Activated T-cell treated with anti-CD3 and anti-CD28 coated beads, Interleukin-2, amount 50 U/mL, for 72 hours (primary cell): ENCODE data around the gene INS. TPM values are rescaled to one million over a fixed set of nuclear protein-coding genes. Genes with fewer than 3 reads are reported as not detected.
A peak's percentile ranks its signal among the peaks of the same experiment; 100 is the strongest.
"Not testable (repeated sequence)": the region's sequence is repeated elsewhere in the genome, so short reads cannot be mapped to it uniquely, and the experiment has no call there.

Source experiments
- ATAC-seq, 2 donors: fragments of 150-1000 bp; cut with Tn5 transposase; replicated peaks in 1 of 2; 2 replicates each; pipeline ENCODE4 v1.10.0; 2021; ENCODE audit warnings: moderate library complexity in 2 of 2, mild to moderate bottlenecking in 1 of 2
- DNase-seq, 2 donors: peaks; one replicate each; pipeline ENCODE4 v3.0.0; 2021 to 2022; ENCODE audit warnings: mixed read lengths in 1 of 2
- H3K27ac Mint-ChIP-seq: one replicate; pipeline ENCODE4 v1.8.0; 2022; ENCODE audit warnings: mild to moderate bottlenecking, moderate library complexity, mixed read lengths
- H3K27me3 Mint-ChIP-seq: one replicate; pipeline ENCODE4 v1.8.0; 2022; ENCODE audit warnings: low read depth, mixed read lengths
- H3K36me3 Mint-ChIP-seq, 2 donors: one replicate each; pipeline ENCODE4 v1.8.0; 2022; ENCODE audit warnings: mixed read lengths in 2 of 2, mild to moderate bottlenecking in 1 of 2; ENCODE audit not compliant: insufficient read depth in 2 of 2
- H3K4me1 Mint-ChIP-seq: one replicate; pipeline ENCODE4 v1.8.0; 2022; ENCODE audit warnings: low read depth, mixed read lengths
- H3K4me3 Mint-ChIP-seq, 2 donors: one replicate each; pipeline ENCODE4 v1.8.0; 2022; ENCODE audit warnings: mild to moderate bottlenecking in 2 of 2, mixed read lengths in 2 of 2, moderate library complexity in 2 of 2
- H3K9me3 Mint-ChIP-seq, 2 donors: one replicate each; pipeline ENCODE4 v1.8.0; 2022; ENCODE audit warnings: mixed read lengths in 2 of 2
- total RNA-seq, 2 donors: library from RNA; stranded (reverse); gene quantifications; one replicate each; pipeline ENCODE4 v1.2.3, GENCODE V29; 2022

INS gene
- total RNA-seq, 2 donors from 2014 or later: not detected

DNA sequence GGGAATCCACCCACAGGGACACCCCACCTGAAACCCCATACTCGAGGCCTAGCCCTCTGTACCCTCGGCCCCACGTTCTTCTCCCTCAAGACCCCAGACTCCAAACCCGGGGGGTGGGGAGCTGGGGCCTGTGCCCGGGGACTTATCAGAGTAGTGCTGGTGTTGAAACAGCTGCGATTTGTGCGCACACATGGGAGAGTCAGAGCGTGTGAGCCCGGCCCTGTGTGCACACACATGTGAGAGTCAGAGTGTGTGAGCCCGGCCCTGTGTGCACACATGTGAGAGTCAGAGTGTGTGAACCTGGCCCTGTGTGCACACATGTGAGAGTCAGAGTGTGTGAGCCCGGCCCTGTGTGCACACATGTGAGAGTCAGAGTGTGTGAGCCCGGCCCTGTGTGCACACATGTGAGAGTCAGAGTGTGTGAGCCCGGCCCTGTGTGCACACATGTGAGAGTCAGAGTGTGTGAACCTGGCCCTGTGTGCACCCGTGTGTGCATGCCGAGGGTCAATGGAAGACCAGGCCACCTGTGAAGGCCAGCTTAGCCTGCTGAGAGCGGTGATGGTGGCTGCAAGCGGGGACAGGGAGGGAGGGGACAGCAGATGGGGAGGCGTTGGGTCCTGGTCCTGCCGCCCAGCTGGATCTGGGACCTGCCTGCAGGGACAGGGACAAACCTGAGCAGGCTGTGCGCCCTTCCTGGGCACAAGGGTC, 33.0 kb upstream of the INS start:
- H3K36me3 Mint-ChIP-seq, ATAC-seq, H3K27ac Mint-ChIP-seq, H3K9me3 Mint-ChIP-seq, H3K4me3 Mint-ChIP-seq, DNase-seq: not testable (repeated sequence)
- Mint-ChIP-seq H3K27me3 (peaks cover 23% of the 10 kb centered on the region), H3K4me1 (peaks cover 11% of the 10 kb centered on the region)

DNA sequence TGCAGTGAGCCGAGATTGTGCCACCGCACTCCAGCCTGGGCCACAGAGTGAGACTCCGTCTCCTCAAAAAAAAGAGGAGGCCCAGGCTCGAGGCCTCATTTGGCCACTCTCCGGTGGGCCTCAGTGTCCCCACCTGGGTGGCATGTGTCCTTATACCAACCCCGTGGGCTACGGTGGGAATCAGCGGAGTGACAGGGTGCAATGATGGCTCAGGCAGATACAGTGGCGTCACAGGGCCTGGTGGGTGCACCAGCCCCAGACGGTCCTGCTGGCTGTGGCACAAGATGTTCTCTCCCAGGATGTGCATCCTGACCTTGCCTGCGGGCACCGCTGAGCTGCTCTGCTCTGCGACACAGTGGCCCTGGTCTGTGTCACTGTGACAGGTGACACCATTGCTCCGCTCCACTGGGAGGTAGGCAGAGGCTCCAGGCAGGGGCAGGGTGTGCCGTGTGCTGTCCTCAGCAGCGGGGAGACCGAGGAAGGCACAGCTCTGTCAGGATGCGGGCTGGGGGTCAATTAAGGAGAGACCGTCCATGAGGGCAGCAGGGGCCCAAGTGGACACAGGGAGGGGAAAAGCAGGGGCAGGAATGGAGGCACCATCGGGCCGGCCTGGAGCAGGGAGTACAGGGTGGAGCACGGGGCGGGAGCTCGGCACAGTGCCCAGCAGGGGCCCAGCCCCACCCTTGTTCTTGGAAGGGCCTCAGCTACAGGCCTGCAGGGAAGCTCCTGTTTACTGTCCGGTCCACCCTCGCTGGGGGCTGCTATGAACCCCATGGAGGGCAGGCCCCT, 32.3 kb upstream of the INS start:
- no peak for ATAC-seq
- H3K27ac Mint-ChIP-seq: no peak overlapping the region
- H3K4me1 Mint-ChIP-seq: peaks cover 11% of the 10 kb centered on the region
- DNase-seq: no peak
- H3K27me3 Mint-ChIP-seq: peaks cover 23% of the 10 kb centered on the region
- H3K4me3 Mint-ChIP-seq: no peak overlapping the region
- H3K36me3 Mint-ChIP-seq: no peaks in the 10 kb centered on the region
- H3K9me3 Mint-ChIP-seq: no peaks in the 10 kb centered on the region

DNA sequence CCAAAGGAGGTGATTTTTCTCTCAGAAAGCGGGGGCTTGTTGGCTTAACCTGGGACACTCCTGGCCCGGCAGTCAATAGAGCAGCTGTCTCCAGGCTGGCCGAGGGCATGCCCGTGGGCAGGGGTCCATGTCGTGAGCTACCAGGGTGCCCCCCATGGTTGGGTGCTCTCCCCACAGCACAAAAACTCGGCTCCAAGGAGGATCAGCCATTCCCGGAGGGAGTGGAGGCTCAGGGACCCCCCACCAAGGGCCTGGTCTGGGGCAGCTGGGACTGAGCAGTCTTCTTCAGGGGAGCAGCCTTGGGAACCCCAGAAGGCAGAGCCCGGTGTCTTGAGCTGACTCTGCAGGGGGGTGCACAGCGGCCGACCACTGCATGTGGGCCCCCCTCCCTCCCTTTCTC, 31.4 kb upstream of the INS start:
- no peak for ATAC-seq
- Mint-ChIP-seq H3K4me1 (peaks cover 11% of the 10 kb centered on the region), H3K4me3 (no peak overlapping the region), H3K36me3 (no peaks in the 10 kb centered on the region), H3K27ac (no peak overlapping the region), H3K9me3 (no peaks in the 10 kb centered on the region), H3K27me3 (peaks cover 23% of the 10 kb centered on the region)
- no peak for DNase-seq

DNA sequence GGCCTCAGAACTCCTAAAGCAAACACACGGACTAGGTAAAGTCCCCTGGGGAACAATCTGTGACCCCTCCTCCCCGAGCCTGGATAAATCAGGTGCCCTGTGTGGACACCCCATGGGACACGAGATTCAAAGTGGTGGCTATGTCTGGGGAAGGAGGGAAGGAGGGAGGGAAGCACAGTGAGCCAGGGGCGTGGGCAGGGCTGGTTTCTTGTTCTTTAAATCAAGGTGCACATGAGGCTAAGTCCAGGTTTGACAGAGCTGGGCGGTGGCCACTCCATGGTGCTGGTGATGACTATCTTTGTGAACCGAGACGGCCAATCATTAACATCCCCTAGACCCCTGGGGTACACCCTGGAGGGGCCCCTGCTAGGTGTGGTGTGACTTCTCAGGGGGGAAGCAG, 30.9 kb upstream of the INS start:
- peaks cover 7% of the 10 kb centered on the region for H3K4me1 Mint-ChIP-seq
- H3K27me3 Mint-ChIP-seq: peaks cover 18% of the 10 kb centered on the region
- no peak for ATAC-seq
- H3K27ac Mint-ChIP-seq: no peak overlapping the region
- no peak overlapping the region for H3K4me3 Mint-ChIP-seq
- no peaks in the 10 kb centered on the region for H3K36me3 Mint-ChIP-seq
- no peak for DNase-seq
- H3K9me3 Mint-ChIP-seq: no peaks in the 10 kb centered on the region

DNA sequence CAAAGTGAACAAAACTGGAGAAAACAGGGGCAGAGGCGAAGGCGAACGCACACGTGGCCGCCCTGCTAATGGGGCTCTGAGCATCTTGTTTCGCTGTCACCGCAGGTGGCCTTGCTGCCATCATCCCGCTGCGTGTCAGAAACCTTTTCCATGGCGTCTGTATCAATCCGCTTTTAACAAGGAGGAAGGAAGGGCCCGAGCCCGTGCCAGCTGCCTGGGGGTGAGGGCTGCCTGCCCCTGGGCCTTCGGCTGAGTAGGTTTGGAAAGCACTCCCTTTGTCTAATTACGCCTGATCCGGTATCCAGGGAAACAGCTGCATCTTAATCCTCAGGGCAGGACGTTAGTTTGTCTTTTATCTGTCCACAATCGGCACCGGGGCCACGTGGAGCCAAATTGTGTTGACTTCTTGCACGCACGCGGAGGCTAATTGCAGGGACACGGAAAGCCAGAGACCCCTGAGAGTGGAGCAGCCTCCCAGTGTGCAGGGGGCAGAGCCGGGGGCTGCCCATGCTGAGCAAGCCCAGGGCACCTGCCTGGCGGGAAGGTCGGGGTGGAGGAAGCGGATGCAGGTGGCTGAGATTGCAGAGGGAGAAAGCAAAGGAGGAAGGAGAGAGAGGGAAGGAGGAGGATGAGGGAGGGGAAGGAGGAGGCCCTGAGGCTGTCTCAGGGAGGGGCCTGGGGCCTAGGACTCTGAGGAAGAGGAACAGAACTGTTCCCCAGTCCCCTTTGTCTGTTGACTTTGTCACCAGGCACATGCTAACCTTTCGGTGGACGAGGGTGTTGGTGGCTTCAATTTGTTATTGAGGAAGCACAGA, 29.9 kb upstream of the INS start:
- no peak for DNase-seq
- no peaks in the 10 kb centered on the region for H3K36me3 Mint-ChIP-seq
- no peak overlapping the region for H3K27ac Mint-ChIP-seq
- peaks cover 8% of the 10 kb centered on the region for H3K27me3 Mint-ChIP-seq
- no peak overlapping the region for H3K4me3 Mint-ChIP-seq
- ATAC-seq: no peak
- H3K9me3 Mint-ChIP-seq: no peaks in the 10 kb centered on the region
- H3K4me1 Mint-ChIP-seq: no peaks in the 10 kb centered on the region

DNA sequence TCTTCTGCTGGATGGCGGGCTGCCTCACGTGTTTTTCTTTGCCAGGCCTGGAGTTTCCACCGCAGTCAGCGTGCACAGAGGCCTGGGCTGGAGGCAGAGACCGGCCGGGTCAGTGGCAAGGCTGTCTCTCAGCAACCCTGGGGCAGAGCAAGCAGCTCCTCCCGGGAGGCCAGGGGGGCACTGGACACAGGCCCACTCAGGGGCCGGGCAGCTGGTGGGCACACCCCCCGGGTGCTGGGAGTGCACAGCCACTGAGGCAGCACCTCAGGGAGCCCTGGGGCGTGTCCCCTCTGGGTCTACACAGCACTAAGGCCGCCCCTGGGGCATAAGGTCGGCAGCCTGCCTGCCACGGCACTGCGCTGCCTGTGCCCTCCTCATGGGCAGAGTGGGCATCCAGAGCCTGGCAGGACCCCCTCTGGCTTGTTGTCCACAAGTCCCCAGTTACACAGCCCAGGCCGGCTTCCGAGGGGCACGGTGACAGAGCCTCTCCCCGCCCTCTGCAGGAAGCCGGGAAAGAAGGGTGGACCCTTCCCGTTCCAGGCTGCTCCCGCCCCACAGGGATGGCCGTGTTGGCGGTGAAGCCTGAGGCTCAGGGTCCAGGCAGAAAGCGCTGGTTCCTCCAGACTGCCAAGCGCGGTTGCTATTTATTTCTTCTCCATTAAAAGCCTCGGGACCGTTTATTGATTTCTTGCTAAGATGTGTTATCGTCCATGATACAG, 29.1 kb upstream of the INS start:
- H3K9me3 Mint-ChIP-seq: no peaks in the 10 kb centered on the region
- H3K36me3 Mint-ChIP-seq: no peaks in the 10 kb centered on the region
- ATAC-seq (no peak), DNase-seq (no peak)
- peaks cover 11% of the 10 kb centered on the region for H3K27me3 Mint-ChIP-seq
- H3K4me3 Mint-ChIP-seq: no peak overlapping the region
- no peak overlapping the region for H3K27ac Mint-ChIP-seq
- no peaks in the 10 kb centered on the region for H3K4me1 Mint-ChIP-seq

DNA sequence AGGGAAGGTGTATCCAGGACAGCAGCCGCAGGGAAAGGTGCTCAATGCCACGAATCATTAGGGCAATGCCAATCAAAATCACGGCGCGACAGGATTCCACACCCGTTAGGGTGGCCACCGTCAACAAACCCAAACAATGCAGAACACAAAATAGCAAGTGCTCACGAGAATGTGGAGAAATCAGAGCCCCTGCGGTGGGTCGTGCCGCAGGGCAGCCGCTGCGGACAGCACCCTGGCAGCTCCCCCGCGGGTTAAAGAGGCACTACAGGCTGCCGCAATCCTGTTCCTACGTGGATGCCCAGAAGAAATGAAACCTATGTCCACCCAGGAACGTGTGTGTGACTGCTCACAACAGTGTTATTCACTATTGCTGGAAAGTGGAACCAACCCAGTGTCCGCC, 27.7 kb upstream of the INS start:
- no peak overlapping the region for H3K27ac Mint-ChIP-seq
- H3K27me3 Mint-ChIP-seq: peaks cover 17% of the 10 kb centered on the region
- H3K4me1 Mint-ChIP-seq: no peaks in the 10 kb centered on the region
- no peak for DNase-seq
- no peaks in the 10 kb centered on the region for H3K36me3 Mint-ChIP-seq
- no peak overlapping the region for H3K4me3 Mint-ChIP-seq
- ATAC-seq: no peak
- H3K9me3 Mint-ChIP-seq: no peaks in the 10 kb centered on the region

DNA sequence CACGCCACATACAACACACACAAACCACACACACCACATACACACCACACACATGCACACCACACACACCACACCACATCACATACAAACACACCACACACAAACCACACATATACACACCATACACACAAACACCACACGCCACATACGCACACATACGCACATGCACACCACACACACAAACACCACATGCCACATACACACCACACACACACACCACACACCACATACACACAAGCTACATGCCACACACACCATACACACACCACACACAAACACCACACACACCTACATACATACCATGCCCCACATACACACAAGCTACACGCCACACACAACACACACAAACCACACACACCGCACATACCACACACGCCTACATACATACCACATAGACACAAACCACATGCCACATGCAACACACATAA, 26.3 kb upstream of the INS start:
- ATAC-seq (no peak), DNase-seq (no peak)
- no peak overlapping the region for H3K27ac Mint-ChIP-seq
- H3K4me3 Mint-ChIP-seq: no peak overlapping the region
- no peaks in the 10 kb centered on the region for H3K36me3 Mint-ChIP-seq
- H3K4me1 Mint-ChIP-seq: peaks cover 4% of the 10 kb centered on the region
- H3K27me3 Mint-ChIP-seq: peaks cover 17% of the 10 kb centered on the region
- no peaks in the 10 kb centered on the region for H3K9me3 Mint-ChIP-seq

DNA sequence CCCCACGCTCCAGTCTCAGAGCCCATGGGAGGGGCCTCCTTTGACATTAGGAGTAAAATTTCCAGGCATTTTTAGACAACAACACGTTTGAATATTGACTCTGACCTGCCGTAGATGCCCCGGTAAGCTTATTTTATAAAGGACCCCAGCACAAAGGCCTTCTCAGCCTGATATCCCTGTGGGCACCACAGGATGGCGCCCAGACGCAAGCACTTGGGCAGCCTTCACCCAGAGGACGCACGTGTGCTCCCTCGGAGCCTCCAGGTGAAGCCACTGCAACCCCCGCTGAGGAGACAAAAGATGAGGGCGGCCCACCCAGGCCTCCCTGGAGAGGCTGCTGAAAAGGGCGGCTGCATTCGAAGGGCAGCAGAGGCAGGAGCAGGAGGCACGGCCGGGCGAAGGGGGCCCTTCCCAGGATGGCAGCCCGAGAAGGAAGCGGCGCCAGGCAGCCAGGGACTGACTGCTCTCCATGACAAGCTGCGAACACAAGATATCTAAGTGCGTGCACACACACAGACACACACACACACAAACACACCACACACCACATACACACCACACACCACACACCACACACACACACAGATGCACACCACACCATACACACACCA, 25.8 kb upstream of the INS start:
- H3K36me3 Mint-ChIP-seq: no peaks in the 10 kb centered on the region
- ATAC-seq: peak; percentile 69 to 78
- H3K27me3 Mint-ChIP-seq: peaks cover 17% of the 10 kb centered on the region
- H3K9me3 Mint-ChIP-seq: no peaks in the 10 kb centered on the region
- DNase-seq: peak; percentile 48 to 55
- H3K4me1 Mint-ChIP-seq: peaks cover 4% of the 10 kb centered on the region
- H3K27ac Mint-ChIP-seq: no peak overlapping the region
- no peak overlapping the region for H3K4me3 Mint-ChIP-seq

DNA sequence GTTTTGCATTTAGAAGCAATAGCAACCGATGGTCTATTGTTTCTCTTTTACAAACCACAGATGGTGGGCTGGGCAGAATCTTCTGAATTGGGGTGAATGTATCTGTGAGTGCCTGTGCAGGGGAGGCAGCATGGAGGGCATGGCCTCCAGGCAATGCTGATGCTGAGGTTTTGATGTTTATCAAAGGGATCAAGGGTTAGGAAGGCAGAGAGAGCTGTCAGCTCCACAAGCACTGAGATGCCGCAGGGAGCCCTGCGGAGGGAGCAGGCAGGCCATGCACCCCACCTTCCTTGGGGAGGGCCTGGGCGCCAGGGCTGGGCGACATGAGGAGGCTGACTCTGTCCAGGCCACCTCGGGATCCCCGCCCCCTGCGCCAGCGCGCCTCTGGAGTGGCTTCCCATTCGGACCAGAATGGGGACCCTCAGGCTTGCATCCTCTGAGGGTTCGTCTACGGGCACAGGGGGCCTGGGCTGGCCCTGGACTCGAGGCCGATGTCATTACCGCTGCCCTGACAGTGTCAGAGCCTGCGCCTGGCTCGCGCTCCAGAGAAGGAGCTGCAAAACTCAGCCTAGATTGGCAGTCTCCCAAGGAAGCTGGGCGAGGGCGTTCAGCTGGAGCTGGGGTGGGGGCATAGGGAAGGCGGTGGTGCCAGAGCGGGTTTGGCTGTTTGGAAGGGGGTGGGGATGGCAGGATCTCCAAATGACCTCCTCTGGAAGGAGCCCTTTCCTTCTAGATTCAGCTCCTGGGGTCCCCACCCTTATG, 24.5 kb upstream of the INS start:
- ATAC-seq: no peak

DNA sequence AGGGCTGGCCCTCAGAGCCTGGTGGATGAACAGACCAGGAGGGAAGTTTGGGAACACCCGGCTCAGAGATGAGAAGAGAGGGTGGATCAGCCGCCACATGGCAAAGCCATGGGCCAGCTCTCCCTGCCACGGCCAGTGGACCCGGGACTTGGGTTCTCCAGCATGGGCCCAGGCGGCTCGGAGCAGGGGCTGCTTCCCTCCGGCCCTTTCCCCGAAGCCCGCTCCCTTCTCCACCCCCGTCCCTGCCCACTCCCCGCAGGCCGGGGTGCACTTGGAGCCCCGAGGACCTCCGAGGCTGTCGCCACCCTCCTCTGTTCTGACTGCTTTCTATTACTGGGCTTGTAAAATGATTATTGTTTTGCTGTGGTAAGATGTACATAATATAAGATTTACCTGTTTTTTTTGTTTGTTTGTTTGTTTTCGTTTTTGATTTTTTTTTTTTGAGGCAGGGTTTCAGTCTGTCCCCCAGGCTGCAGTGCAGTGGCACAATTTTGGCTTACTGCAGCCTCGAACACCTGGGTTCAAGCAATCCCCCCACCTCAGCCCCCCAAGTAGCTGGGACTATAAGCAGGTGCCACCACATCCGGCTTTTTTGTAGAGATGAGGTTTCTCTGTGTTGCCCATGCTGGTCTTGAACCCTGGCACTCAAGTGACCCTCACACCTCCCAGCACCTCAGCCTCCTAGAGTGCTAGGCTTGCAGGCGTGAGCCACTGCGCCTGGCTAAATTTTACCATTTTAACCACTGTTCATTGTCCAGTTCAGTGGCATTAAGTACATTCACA, 21.9 kb upstream of the INS start:
- Mint-ChIP-seq H3K9me3 (no peaks in the 10 kb centered on the region), H3K27me3 (peaks cover 9% of the 10 kb centered on the region), H3K4me1 (peaks cover 4% of the 10 kb centered on the region), H3K36me3 (no peaks in the 10 kb centered on the region), H3K27ac (no peak overlapping the region), H3K4me3 (no peak overlapping the region)
- DNase-seq (no peak), ATAC-seq (no peak)

More for the DNA sequence above, 24.5 kb upstream of the INS start:
- Mint-ChIP-seq H3K4me1 (peaks cover 4% of the 10 kb centered on the region), H3K27ac (no peak overlapping the region), H3K36me3 (no peaks in the 10 kb centered on the region), H3K27me3 (peaks cover 10% of the 10 kb centered on the region), H3K4me3 (no peak overlapping the region), H3K9me3 (no peaks in the 10 kb centered on the region)
- no peak for DNase-seq
